Erythroblast (primary cell): ENCODE measurements around the gene C20orf204.

Source experiments
- DNase-seq, 2 experiments: peaks; one replicate each; lab custom pipeline; 2025; lab: John Stamatoyannopoulos, UW
- GATA1 ChIP-seq: IDR thresholded peaks from 2 replicates; pipeline ENCODE4 v1.6.1; 2011; ENCODE audit warnings: low read depth, mild to moderate bottlenecking, control low read depth, low read length, moderate library complexity
- POLR2A ChIP-seq: IDR thresholded peaks from 2 replicates; pipeline ENCODE4 v1.6.1; 2011; ENCODE audit warnings: mild to moderate bottlenecking, low read length

The C20orf204 gene

DNA sequence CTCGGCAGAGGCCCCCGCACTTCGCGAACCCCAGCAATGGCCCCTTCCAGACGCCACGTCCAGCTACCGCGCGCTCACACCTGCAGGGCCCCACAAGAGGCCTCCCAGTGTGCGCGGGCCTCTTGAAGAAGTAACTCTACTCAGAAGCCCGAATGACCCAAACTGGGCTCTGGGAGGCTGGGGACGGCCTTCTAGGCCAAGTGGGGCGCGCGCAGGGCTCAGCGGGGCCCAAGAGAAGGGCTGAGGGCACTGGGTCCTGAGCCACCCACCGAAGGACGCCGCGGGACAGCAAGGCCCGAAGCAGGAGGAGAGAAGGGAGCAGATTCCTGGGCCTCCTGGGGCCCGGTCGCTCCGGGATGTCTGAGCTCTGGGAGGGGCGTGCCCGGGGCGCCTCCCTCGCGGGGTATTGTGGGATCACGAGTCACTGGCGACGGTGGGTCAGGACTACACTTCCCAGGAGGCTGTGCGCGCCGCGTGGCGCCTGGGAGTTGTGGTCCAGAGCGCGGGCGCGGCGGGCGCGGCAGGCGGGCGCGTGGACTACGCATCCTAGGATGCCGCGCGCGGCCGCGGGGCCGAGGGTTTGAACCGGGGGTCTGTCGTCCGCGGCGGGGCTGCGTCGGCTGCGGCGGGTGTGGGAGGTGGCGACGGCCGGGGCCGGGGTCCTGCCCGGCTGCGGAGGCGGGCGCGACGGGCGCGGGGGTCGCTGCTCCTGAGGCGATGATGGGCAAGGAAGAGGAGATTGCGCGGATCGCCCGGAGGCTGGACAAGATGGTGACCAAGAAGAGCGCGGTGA is 26.8 kb downstream of the C20orf204 start, which contains the start of gene TCEA2:
Gene TCEA2, plus strand, starts transcription at position 603 of the 793 bp plus-strand sequence. Its CDS starts 115 bp downstream, at position 718.
- peak; percentile 93 to 95 for DNase-seq
- TF ChIP-seq GATA1 = no peak
- peak; percentile 55 for TF ChIP-seq POLR2A

DNA sequence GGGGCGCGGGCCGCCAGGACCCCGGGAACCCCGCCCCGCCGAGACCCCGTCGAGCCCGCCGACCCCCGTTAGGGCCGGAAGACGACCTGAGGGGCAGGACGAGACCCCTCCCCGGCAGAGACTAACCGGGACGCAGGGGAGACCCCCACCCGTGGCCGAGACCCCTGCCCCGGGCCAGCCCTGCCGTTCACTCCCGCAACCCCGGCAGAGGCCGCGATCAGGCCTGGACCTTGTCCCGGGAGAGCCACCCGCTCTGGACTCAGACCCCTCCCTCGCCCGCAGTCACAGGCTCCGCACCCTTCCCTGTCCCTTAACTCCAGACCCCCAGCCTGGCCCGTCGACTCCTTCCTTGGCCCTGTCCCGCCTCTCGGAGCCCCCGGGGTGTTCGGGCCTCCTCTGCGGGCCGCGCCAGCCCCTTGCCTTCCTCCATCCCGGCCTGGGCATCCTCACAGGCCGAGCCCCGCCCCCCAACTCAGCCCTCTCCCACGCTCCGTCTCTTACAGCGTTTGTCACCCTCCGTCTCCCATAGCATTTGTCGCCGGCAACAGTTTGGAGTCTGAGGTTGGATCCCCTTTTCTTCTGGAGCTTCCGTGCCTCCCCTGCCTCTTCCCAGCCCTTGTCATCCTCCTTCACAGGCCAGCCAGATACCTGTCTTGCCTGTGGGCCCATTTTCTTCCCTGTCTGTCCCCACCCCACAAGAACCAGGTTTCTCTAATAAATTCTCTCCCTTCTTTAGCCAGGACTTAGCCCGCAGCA is 27.6 kb downstream of the C20orf204 start:
- no peak for TF ChIP-seq GATA1
- TF ChIP-seq POLR2A = no peak
- no peak for DNase-seq

DNA sequence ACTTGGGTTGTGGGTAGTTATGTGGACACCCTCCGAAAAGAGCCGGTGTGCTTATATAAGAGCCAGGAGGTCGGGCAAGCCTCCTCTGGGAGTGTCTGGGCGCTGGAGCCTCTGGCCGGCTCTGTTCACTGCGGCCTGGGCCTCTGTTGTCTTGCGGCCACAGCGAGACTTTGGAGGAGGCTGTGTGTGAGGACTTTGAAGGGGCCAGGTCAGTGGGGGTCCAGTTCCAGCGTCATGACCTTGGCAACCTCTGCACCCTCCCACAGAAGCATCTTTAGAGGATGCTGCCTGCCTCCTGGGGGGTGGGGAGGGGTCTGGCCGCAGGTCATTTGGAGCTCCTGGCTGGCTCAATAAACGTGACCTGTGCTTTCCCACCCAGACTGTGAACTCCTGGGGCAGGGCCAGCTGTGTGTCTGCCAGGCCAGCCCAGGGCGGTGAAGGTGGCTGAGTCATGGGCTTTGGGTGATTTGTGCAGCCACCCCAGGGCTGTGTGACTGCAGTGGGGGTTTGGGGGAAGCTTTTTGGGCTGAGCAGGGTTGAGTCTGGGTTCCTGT is 28.2 kb downstream of the C20orf204 start:
- no peak for TF ChIP-seq POLR2A
- TF ChIP-seq GATA1 = no peak
- peak in 1 of 2 experiments; percentile 33 for DNase-seq

DNA sequence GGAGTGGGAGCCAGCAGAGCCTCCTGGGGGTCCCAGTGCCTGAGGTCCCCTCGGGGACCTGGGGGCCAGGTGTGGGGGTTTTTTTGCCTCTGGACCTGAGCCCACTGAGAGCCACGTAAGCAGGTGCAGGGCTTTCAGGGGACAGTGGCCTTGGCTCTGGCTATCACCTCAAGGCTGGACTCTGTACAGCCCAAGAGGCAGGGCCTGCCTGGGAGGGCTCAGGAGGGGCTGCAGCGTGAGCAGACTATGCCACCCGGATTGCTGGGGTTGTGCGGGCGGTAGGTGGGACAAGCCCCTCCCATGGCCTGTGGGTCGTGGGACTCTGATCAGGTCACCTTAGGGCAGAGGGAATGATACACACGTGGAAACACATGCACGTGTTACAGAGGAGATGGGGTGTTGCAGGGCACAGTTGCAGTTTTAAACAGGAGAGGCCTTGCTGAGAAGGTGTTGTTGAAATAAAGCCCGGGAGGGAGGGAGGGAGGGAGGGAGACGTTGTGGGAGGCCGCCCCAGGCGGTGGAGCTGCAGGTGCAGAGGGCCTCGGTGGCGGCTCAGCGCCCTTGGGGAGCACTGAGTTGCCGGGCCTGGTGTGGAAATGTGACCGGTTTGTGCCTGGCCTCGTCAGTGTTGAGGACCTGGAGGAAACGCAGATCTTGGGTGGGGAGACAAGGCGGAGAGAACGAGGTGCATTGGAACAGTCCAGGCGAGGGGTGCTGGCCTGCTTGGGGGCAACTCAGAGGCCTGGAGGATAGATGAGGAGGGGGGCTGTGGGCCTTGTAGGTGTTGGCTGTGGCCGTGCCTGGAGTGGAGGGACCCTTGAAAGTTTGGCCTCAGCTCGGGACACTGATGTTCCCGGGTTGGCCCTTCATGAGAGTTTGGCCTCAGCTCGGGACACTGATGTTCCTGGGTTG is 29.3 kb downstream of the C20orf204 start:
- no peak for DNase-seq
- TF ChIP-seq POLR2A (no peak), GATA1 (no peak)

DNA sequence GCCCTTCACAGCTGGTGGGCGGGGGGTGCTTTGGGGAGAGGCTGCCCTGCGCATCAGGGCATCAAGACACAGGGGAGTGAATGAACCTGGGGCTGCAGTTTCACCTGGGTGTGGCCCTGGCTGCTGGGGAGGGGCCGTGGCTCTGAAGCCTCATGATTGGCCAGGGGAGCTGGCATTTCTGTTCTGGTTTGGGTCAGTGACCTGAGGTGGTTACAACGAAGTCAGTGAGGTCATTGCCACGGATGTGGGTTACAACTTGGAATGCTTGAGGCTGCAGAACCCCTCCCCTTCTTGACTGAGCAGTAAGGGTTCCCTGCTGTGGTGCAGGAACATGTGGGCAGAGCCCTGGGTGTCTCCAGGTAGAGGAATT is 30.0 kb downstream of the C20orf204 start:
- peak; percentile 21 to 41 for DNase-seq
- no peak for TF ChIP-seq POLR2A
- no peak for TF ChIP-seq GATA1

DNA sequence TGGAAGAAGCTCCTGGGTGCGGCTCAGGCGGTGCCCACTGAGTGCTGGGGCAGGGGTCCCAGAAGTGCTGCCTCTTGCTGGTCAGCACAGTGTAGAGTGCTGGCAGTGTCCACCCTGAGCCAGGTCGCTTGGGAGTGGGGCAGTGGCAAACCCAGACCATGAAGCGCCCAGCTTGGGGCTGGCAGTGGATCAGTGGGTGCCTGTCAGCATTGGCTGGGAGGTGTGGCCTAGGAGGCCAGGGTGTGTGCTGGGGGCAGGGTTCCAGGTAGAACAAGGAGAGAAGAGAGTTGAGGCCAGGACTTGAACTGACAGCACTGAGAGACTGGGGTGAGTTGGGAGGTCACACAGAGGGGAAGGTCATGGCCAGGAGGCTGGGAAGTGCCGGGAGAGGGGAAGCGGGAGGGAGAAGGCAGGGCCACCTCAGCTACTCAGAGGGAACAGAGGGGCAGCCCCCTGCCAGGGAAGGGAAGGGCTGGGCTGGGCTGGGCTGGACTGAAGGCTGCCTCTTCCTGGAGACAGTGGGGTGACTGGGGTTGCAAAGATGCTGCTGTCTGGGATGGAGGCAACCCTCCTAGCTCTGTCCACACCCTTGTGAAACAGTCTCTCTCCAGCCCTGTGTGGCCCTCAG is 31.1 kb downstream of the C20orf204 start:
- DNase-seq = no peak
- TF ChIP-seq GATA1 = no peak
- TF ChIP-seq POLR2A = no peak

DNA sequence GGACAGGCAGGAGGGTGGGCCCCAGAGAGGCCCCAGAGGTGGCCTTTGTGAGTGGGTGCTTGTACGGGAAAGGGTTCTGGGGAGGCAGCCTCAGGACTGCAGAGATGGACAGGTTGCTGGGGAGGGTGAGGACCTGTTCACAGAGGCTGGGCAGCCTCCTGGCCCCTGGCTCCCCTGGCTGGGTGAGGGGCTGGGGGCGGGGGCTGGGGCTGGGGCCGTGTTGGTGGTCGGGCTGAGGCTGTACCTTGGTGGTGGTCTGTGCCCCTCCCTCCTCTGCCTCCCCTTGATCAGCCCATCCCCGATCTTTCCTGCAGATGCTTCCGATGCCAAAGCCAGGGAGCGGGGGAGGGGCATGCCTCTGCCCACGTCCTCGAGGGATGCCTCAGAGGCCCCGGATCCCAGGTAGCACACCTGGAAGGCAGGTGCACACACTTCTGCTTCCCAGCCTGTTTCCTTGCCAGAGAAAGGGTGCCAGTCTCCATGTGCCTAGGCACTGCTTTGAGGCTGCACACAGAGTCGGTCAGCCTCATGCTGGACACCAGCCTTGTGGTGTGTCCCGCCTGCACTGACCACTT is 31.8 kb downstream of the C20orf204 start:
- DNase-seq = no peak
- TF ChIP-seq POLR2A = no peak
- TF ChIP-seq GATA1 = no peak

DNA sequence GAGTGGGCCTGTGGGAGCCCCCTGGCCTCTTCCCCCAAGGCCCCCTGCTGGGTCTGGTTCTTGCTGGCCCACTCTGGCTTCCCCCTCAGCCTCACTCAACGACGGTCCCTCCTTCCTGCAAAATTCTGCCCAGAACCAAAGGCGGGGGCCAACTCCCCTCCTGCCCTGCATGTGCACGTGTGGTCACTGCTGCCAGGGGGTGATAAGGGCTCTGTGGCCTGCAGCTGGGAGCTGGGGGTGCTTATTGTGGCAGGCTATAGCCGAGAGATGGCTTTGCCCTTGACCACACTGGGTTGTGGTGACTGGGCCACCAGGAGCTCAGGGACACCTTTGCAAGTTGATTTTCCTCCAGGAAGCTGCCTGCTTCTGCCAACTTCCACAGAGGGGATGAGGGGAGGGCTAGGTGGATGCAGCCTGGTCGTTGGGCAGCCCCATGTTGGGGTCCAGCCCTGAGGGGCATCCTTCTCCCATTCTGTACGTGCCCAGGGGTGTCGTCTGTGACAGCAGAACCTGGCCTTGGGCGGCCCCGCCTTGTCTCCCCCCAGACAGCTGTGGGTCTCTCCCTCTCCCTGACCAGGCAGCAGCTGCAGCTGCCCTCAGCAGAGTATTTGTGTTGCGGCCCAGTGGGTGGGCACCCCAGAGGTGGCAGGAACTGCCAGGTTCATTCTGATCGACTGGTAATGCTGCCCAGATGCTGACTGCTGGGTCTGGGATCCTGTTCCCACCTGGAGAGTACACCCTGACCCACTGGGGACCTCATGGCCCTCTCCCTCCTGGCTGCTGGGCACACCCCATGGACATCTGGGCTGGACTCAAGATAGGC is 32.6 kb downstream of the C20orf204 start:
- peak; percentile 55 to 82 for DNase-seq
- TF ChIP-seq POLR2A (no peak), GATA1 (no peak)

DNA sequence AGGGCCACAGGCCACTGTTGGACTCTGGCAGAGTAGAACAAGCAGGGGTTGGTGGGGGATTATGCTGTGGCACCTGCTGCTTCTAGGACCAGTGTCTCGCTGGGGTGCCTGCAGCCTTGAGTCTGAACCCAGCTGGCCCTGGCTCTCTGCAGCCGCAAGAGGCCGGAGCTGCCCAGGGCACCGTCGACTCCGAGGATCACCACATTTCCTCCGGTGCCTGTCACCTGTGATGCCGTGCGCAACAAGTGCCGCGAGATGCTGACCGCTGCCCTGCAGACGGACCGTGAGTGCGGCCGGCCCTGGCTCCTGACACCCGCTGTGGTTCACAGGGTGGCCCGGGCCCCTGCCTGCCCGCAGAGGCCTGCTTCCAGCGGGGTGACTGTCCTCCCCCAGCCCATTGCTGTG is 33.2 kb downstream of the C20orf204 start:
- DNase-seq = no peak

DNA sequence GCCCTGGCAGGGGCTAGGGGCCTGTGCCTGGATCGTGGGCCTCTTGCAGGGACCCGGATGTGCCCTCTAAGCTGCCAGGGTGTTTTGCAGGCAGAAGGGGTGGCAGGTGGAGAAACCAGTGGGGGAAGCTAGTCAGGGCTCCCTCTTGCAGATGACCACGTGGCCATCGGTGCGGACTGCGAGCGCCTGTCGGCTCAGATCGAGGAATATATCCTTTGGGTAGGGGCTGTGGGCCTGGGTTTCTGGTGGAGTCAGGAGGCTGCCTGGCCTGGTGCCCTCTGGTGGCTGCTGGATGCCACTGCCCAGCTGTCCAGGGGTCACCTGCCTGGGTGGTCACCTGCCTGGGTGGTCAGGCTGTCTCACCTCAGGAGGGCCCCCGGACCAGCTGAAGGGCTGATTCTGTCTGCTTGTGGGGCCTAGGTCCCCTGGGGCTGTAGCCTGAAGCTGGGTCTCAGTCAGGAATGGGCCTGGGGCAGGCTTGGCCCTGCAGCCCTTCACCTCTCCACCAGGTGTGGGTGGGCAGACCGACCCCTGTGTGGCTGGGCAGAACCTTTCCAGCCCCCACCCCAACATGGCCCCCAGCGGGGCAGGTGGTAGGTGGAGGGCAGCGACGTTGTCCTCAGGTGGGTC is 33.7 kb downstream of the C20orf204 start:
- DNase-seq = peak; percentile 22 to 38
- no peak for TF ChIP-seq GATA1
- TF ChIP-seq POLR2A = no peak

More for the DNA sequence above, 33.2 kb downstream of the C20orf204 start:
- TF ChIP-seq POLR2A (no peak), GATA1 (no peak)
